ENCODE data around the gene TBC1D2B.
A peak's percentile ranks its signal among the peaks of the same experiment; 100 is the strongest.
"Not testable (repeated sequence)": the region's sequence is repeated elsewhere in the genome, so short reads cannot be mapped to it uniquely, and the experiment has no call there.

The TBC1D2B gene

DNA sequence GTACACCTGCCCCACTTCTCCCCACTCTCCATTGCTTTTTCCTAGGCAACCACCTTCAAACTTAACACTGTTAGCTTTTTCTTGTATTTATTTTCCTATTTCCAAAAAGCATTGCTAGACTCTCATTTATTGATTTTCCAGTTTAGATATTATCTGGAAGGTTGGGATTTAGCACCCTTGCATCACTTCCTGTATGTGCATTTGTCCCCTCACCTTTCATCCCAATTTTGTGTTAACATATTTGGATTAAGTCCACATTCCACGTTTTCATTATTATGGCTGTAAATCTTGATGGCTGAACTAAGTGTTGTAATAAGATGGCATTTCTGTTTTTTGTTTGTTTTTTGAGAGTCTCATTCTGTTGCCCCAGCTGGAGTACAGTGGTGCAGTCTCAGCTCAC is 109.7 kb downstream of the TBC1D2B start:
- Histone ChIP-seq H3K18ac (ENCODE audit: low read length) (no peak overlapping the region), H3K27ac (ENCODE audit: low read depth, low read length) (no peak overlapping the region), H4K5ac (ENCODE audit: low read length) (no peak overlapping the region), H3K79me1 (ENCODE audit: low read length) (no peaks in the 10 kb centered on the region), H3K4me1 (ENCODE audit: control insufficient read depth, low read depth, low read length) (no peaks in the 10 kb centered on the region), H3K4ac (ENCODE audit: low read depth, low read length) (no peak overlapping the region), H3K79me2 (ENCODE audit: control insufficient read depth, insufficient read depth, low read length) (no peaks in the 10 kb centered on the region), H3K27me3 (ENCODE audit: insufficient read depth, low read length, poor library complexity) (no peaks in the 10 kb centered on the region), H3K4me2 (ENCODE audit: low read length) (no peak overlapping the region), H4K8ac (ENCODE audit: low read depth, low read length) (no peak overlapping the region), H3K4me3 (ENCODE audit: low read length) (no peak overlapping the region), H2AK5ac (ENCODE audit: low read length) (no peak overlapping the region), H3K9ac (ENCODE audit: low read length) (no peak overlapping the region), H2BK120ac (ENCODE audit: low read depth, low read length) (no peak overlapping the region), H3K36me3 (ENCODE audit: control insufficient read depth, insufficient read depth, low read length) (no peaks in the 10 kb centered on the region), H2BK5ac (ENCODE audit: low read length) (no peak overlapping the region), H2BK15ac (replicated peaks; ENCODE audit: low read depth) (no peak overlapping the region), H3K23ac (ENCODE audit: low read length) (no peak overlapping the region), H3K56ac (ENCODE audit: low read length) (no peak overlapping the region)
- WGBS (ENCODE audit: extremely low coverage, insufficient coverage, low lambda C conversion rate): no CpG with 5 or more reads among the region's 1 CpG
- no peak for DNase-seq

DNA sequence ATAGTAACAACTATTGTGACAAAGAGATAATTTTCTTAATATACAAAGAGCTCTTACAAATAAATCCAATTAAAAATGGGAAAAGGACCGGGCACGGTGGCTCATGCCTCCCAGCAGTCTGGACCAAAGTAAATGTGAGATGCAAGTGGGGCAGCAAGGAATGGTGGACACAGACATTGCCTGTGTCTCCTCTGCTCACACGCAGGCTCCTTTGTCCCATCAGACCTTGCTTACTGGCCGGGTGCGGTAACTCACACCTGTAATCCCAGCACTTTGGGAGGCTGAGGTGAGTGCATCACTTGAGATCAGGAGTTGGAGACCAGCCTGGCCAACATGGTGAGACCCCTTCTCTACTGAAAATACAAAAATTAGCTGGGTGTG is 110.3 kb downstream of the TBC1D2B start:
- DNase-seq; H3K4me3 ChIP-seq (ENCODE audit: low read length); H2BK15ac ChIP-seq (replicated peaks; ENCODE audit: low read depth); H2AK5ac ChIP-seq (ENCODE audit: low read length); H4K5ac ChIP-seq (ENCODE audit: low read length); H3K79me2 ChIP-seq (ENCODE audit: control insufficient read depth, insufficient read depth, low read length); H2BK120ac ChIP-seq (ENCODE audit: low read depth, low read length); H3K27me3 ChIP-seq (ENCODE audit: insufficient read depth, low read length, poor library complexity); H3K27ac ChIP-seq (ENCODE audit: low read depth, low read length); H3K79me1 ChIP-seq (ENCODE audit: low read length); H3K36me3 ChIP-seq (ENCODE audit: control insufficient read depth, insufficient read depth, low read length); H3K23ac ChIP-seq (ENCODE audit: low read length); H3K4me2 ChIP-seq (ENCODE audit: low read length); H3K56ac ChIP-seq (ENCODE audit: low read length); H2BK5ac ChIP-seq (ENCODE audit: low read length); H3K9ac ChIP-seq (ENCODE audit: low read length); H3K18ac ChIP-seq (ENCODE audit: low read length); H3K4me1 ChIP-seq (ENCODE audit: control insufficient read depth, low read depth, low read length); H3K4ac ChIP-seq (ENCODE audit: low read depth, low read length); H4K8ac ChIP-seq (ENCODE audit: low read depth, low read length): not testable (repeated sequence)
- WGBS (ENCODE audit: extremely low coverage, insufficient coverage, low lambda C conversion rate): no CpG with 5 or more reads among the region's 5 CpGs

DNA sequence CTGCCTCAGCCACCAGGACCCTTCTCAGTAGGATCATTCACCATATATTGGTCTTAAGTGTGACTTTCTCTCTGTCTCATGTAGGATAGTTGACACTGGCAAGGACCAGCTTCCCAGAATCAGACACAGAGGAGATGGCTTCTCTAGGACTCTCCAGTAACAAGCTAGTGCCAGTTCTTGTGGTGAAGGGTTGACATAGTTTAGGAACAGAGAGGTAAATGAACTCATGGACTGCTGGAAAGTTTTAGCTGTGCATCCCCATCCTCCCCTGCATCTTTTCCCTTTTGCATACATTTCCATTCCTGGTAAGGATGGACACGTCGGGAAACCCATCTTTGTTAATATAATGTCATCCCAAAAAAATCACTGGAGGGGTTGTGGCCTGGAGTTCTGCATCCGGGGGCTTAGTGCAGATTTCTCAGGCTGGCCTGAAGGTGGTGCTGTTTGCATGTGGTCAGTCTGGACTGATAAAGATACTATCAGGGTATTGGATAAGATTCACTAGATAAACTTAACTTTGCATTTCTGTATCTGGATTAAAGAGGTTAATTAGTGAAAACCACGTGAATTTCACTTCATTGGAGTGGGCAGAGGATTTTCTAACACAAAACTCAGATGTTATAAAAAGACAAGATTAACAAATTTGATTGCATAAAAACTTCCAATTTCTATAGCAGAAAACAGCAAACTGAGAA is 110.8 kb downstream of the TBC1D2B start:
- H3K4ac ChIP-seq (ENCODE audit: low read depth, low read length): no peak overlapping the region
- no peaks in the 10 kb centered on the region for H3K27me3 ChIP-seq (ENCODE audit: insufficient read depth, low read length, poor library complexity)
- H3K79me2 ChIP-seq (ENCODE audit: control insufficient read depth, insufficient read depth, low read length): no peaks in the 10 kb centered on the region
- no peak overlapping the region for H2BK120ac ChIP-seq (ENCODE audit: low read depth, low read length)
- H3K9ac ChIP-seq (ENCODE audit: low read length): no peak overlapping the region
- no peak overlapping the region for H4K5ac ChIP-seq (ENCODE audit: low read length)
- H3K36me3 ChIP-seq (ENCODE audit: control insufficient read depth, insufficient read depth, low read length): no peaks in the 10 kb centered on the region
- H2AK5ac ChIP-seq (ENCODE audit: low read length): no peak overlapping the region
- H2BK5ac ChIP-seq (ENCODE audit: low read length): no peak overlapping the region
- peak; percentile 63 for DNase-seq
- H3K4me3 ChIP-seq (ENCODE audit: low read length): no peak overlapping the region
- peak overlapping the region; percentile 0 for H3K56ac ChIP-seq (ENCODE audit: low read length)
- H3K79me1 ChIP-seq (ENCODE audit: low read length): no peaks in the 10 kb centered on the region
- WGBS (ENCODE audit: extremely low coverage, insufficient coverage, low lambda C conversion rate): no CpG with 5 or more reads among the region's 4 CpGs
- no peaks in the 10 kb centered on the region for H3K4me1 ChIP-seq (ENCODE audit: control insufficient read depth, low read depth, low read length)
- no peak overlapping the region for H3K18ac ChIP-seq (ENCODE audit: low read length)
- H3K4me2 ChIP-seq (ENCODE audit: low read length): no peak overlapping the region
- H4K8ac ChIP-seq (ENCODE audit: low read depth, low read length): no peak overlapping the region
- H3K23ac ChIP-seq (ENCODE audit: low read length): no peak overlapping the region
- H2BK15ac ChIP-seq (replicated peaks; ENCODE audit: low read depth): no peak overlapping the region
- no peak overlapping the region for H3K27ac ChIP-seq (ENCODE audit: low read depth, low read length)

DNA sequence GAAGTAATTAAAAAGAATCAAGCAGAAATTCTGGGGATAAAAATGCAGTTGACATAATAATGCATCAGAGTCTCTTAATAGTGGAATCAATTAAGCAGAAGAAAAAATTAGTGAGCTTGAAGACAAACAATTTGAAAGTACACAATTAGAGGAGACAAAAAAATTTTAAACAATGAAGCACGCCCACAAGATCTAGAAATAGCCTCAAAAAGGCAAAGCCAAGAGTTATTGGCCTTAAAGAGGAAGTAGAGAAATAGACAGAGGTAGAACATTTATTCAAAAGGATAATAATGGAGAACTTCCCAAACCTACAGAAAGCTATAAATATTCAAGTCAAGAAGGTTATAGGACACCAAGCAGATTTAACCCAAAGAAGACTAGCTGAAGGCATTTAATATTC is 113.3 kb downstream of the TBC1D2B start:
- Histone ChIP-seq H3K4me2 (ENCODE audit: low read length) (no peak overlapping the region), H2AK5ac (ENCODE audit: low read length) (no peak overlapping the region), H3K27ac (ENCODE audit: low read depth, low read length) (no peak overlapping the region), H3K18ac (ENCODE audit: low read length) (no peak overlapping the region), H2BK15ac (replicated peaks; ENCODE audit: low read depth) (no peak overlapping the region), H3K56ac (ENCODE audit: low read length) (no peak overlapping the region), H2BK5ac (ENCODE audit: low read length) (no peak overlapping the region), H3K79me2 (ENCODE audit: control insufficient read depth, insufficient read depth, low read length) (no peaks in the 10 kb centered on the region), H3K23ac (ENCODE audit: low read length) (no peak overlapping the region), H3K4ac (ENCODE audit: low read depth, low read length) (no peak overlapping the region), H3K79me1 (ENCODE audit: low read length) (no peaks in the 10 kb centered on the region), H3K4me1 (ENCODE audit: control insufficient read depth, low read depth, low read length) (no peaks in the 10 kb centered on the region), H3K36me3 (ENCODE audit: control insufficient read depth, insufficient read depth, low read length) (no peaks in the 10 kb centered on the region), H3K9ac (ENCODE audit: low read length) (no peak overlapping the region), H2BK120ac (ENCODE audit: low read depth, low read length) (no peak overlapping the region), H3K4me3 (ENCODE audit: low read length) (no peak overlapping the region), H4K5ac (ENCODE audit: low read length) (no peak overlapping the region), H3K27me3 (ENCODE audit: insufficient read depth, low read length, poor library complexity) (no peaks in the 10 kb centered on the region), H4K8ac (ENCODE audit: low read depth, low read length) (no peak overlapping the region)
- no peak for DNase-seq
- WGBS (ENCODE audit: extremely low coverage, insufficient coverage, low lambda C conversion rate): no CpG with 5 or more reads among the region's 1 CpG

DNA sequence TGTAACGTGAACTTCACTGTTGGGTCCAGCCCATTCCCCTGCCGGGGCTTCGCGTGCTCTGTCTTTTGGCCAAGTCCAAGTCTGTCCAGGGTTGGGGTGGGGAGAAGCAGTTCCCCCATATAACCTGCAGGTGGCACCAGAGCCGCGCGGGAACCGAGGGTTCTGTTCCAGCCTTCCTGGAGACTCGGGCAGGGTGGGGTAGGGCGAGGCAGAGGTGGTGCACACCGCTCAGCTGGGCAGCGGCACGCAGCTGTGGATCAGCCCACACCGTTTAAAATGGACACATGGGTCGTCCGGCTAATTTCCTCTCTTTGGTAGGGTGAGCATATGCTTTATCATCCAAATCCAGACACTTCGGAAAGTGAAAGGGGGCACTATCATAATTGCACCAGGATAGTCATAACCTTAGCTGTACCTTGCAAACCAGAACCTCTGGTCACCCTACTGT is 118.1 kb downstream of the TBC1D2B start:
- H2BK15ac ChIP-seq (replicated peaks; ENCODE audit: low read depth): no peak overlapping the region
- no peak overlapping the region for H4K8ac ChIP-seq (ENCODE audit: low read depth, low read length)
- H2BK120ac ChIP-seq (ENCODE audit: low read depth, low read length): no peak overlapping the region
- no peak overlapping the region for H2BK5ac ChIP-seq (ENCODE audit: low read length)
- H3K23ac ChIP-seq (ENCODE audit: low read length): no peak overlapping the region
- no peak overlapping the region for H3K9ac ChIP-seq (ENCODE audit: low read length)
- H3K56ac ChIP-seq (ENCODE audit: low read length): no peak overlapping the region
- H2AK5ac ChIP-seq (ENCODE audit: low read length): no peak overlapping the region
- no peak overlapping the region for H3K4me3 ChIP-seq (ENCODE audit: low read length)
- no peak overlapping the region for H3K4ac ChIP-seq (ENCODE audit: low read depth, low read length)
- no peaks in the 10 kb centered on the region for H3K36me3 ChIP-seq (ENCODE audit: control insufficient read depth, insufficient read depth, low read length)
- no peak overlapping the region for H3K4me2 ChIP-seq (ENCODE audit: low read length)
- no peaks in the 10 kb centered on the region for H3K27me3 ChIP-seq (ENCODE audit: insufficient read depth, low read length, poor library complexity)
- no peak overlapping the region for H3K18ac ChIP-seq (ENCODE audit: low read length)
- DNase-seq: peak; percentile 83
- H3K4me1 ChIP-seq (ENCODE audit: control insufficient read depth, low read depth, low read length): no peaks in the 10 kb centered on the region
- no peaks in the 10 kb centered on the region for H3K79me2 ChIP-seq (ENCODE audit: control insufficient read depth, insufficient read depth, low read length)
- no CpG with 5 or more reads among the region's 17 CpGs for WGBS (ENCODE audit: extremely low coverage, insufficient coverage, low lambda C conversion rate)
- no peak overlapping the region for H4K5ac ChIP-seq (ENCODE audit: low read length)
- no peaks in the 10 kb centered on the region for H3K79me1 ChIP-seq (ENCODE audit: low read length)
- H3K27ac ChIP-seq (ENCODE audit: low read depth, low read length): no peak overlapping the region
